Mesenchymal stem cell (in vitro differentiated cells and primary cell): Measurements from ENCODE around the gene CCAR1.
"Not testable (repeated sequence)": the region's sequence is repeated elsewhere in the genome, so short reads cannot be mapped to it uniquely, and the experiment has no call there.

Experiments used
- DNase-seq: peaks from one replicate; pipeline ENCODE4 v3.0.0-alpha.2; 2013
- H2AFZ ChIP-seq: one replicate; pipeline ENCODE4 v1.6.1; 2013; ENCODE audit warnings: low read depth, mild to moderate bottlenecking, control low read depth, inconsistent platforms, low read length, moderate library complexity
- H2AK5ac ChIP-seq: 2 replicates; pipeline ENCODE4 v1.6.1; 2013; ENCODE audit warnings: low read length, moderate library complexity, mild to moderate bottlenecking, inconsistent platforms; ENCODE audit not compliant: severe bottlenecking
- H2BK120ac ChIP-seq: one replicate; pipeline ENCODE4 v1.6.1; 2013; ENCODE audit warnings: low read depth, mild to moderate bottlenecking, inconsistent platforms, low read length, moderate library complexity
- H2BK12ac ChIP-seq, 2 experiments: one replicate each; pipeline ENCODE4 v1.6.1; 2013; ENCODE audit warnings: inconsistent platforms in 2 of 2, low read length in 2 of 2, mild to moderate bottlenecking in 2 of 2, moderate library complexity in 2 of 2, control low read depth in 1 of 2
- H2BK15ac ChIP-seq: one replicate; pipeline ENCODE4 v1.6.1; 2013; ENCODE audit warnings: mild to moderate bottlenecking, low read depth, inconsistent platforms; ENCODE audit not compliant: poor library complexity, severe bottlenecking
- H2BK5ac ChIP-seq: 2 replicates; pipeline ENCODE4 v1.6.1; 2013; ENCODE audit warnings: low read depth, mild to moderate bottlenecking, low read length, control low read depth, inconsistent platforms; ENCODE audit not compliant: poor library complexity, severe bottlenecking
- H3K14ac ChIP-seq, 2 experiments: one replicate each; pipeline ENCODE4 v1.6.1; 2013; ENCODE audit warnings: inconsistent platforms in 2 of 2, low read length in 2 of 2, control low read depth in 1 of 2, mild to moderate bottlenecking in 1 of 2, moderate library complexity in 1 of 2
- H3K18ac ChIP-seq, 2 experiments: one replicate each; pipeline ENCODE4 v1.6.1; 2013; ENCODE audit warnings: inconsistent platforms in 2 of 2, low read length in 2 of 2, control low read depth in 1 of 2, low read depth in 1 of 2, mild to moderate bottlenecking in 1 of 2
- H3K23ac ChIP-seq, 2 experiments: one replicate each; pipeline ENCODE4 v1.6.1; 2013; ENCODE audit warnings: inconsistent platforms in 2 of 2, low read length in 2 of 2, mild to moderate bottlenecking in 2 of 2, moderate library complexity in 2 of 2, control low read depth in 1 of 2
- H3K27ac ChIP-seq: 2 replicates; pipeline ENCODE4 v1.5.1; 2013; ENCODE audit warnings: mild to moderate bottlenecking, moderate library complexity, low read length, control low read depth, inconsistent platforms; ENCODE audit not compliant: poor library complexity, severe bottlenecking
- H3K27me3 ChIP-seq, 2 experiments: 2 replicates each; pipeline versions ENCODE4 v1.6.1 to v1.7.0; 2013; ENCODE audit warnings: low read length in 2 of 2, mild to moderate bottlenecking in 2 of 2, moderate library complexity in 2 of 2, control low read depth in 1 of 2, inconsistent platforms in 1 of 2; ENCODE audit not compliant: control insufficient read depth in 1 of 2, insufficient read depth in 1 of 2
- H3K36me3 ChIP-seq, 2 experiments: 2 replicates each; pipeline versions ENCODE4 v1.6.1 to v1.7.0; 2013; ENCODE audit warnings: low read length in 2 of 2, control low read depth in 1 of 2, inconsistent platforms in 1 of 2, low read depth in 1 of 2, mild to moderate bottlenecking in 1 of 2; ENCODE audit not compliant: insufficient read depth in 2 of 2, control insufficient read depth in 1 of 2
- H3K4ac ChIP-seq, 2 experiments: one replicate each; pipeline ENCODE4 v1.6.1; 2013; ENCODE audit warnings: inconsistent platforms in 2 of 2, low read length in 2 of 2, mild to moderate bottlenecking in 2 of 2, moderate library complexity in 2 of 2, control low read depth in 1 of 2, low read depth in 1 of 2
- H3K4me1 ChIP-seq: 2 replicates; pipeline ENCODE4 v1.6.1; 2013; ENCODE audit warnings: low read depth, low read length, control low read depth; ENCODE audit not compliant: control insufficient read depth, insufficient read depth
- H3K4me2 ChIP-seq: 2 replicates; pipeline ENCODE4 v1.6.1; 2013; ENCODE audit warnings: low read length, mild to moderate bottlenecking, inconsistent platforms; ENCODE audit not compliant: poor library complexity, severe bottlenecking
- H3K4me3 ChIP-seq, 2 experiments: 2 replicates each; pipeline versions ENCODE4 v1.5.1 to v1.7.0; 2013; ENCODE audit warnings: low read length in 2 of 2, mild to moderate bottlenecking in 2 of 2, control low read depth in 1 of 2, low read depth in 1 of 2; ENCODE audit not compliant: insufficient read depth in 1 of 2
- H3K79me1 ChIP-seq: replicated peaks from 2 replicates; pipeline ENCODE4 v1.6.1; 2013; ENCODE audit warnings: mild to moderate bottlenecking, control low read depth, low read length, inconsistent platforms; ENCODE audit not compliant: poor library complexity, severe bottlenecking
- H3K9ac ChIP-seq: 2 replicates; pipeline ENCODE4 v1.7.0; 2013; ENCODE audit warnings: mild to moderate bottlenecking, low read length, moderate library complexity
- H3K9me3 ChIP-seq: 2 replicates; pipeline ENCODE4 v1.7.0; 2013; ENCODE audit warnings: mild to moderate bottlenecking, low read length; ENCODE audit not compliant: control insufficient read depth
- H4K8ac ChIP-seq: one replicate; pipeline ENCODE4 v1.6.1; 2013; ENCODE audit warnings: inconsistent platforms, mild to moderate bottlenecking, low read length, moderate library complexity
- H4K91ac ChIP-seq: one replicate; pipeline ENCODE4 v1.6.1; 2013; ENCODE audit warnings: mild to moderate bottlenecking, low read length, inconsistent platforms
- WGBS: methylation state at CpG from one replicate; pipeline ENCODE4 v1.1.7; 2013; ENCODE audit warnings: mixed read lengths; 5-methylcytosine and 5-hydroxymethylcytosine counted together

CCAR1 gene

DNA sequence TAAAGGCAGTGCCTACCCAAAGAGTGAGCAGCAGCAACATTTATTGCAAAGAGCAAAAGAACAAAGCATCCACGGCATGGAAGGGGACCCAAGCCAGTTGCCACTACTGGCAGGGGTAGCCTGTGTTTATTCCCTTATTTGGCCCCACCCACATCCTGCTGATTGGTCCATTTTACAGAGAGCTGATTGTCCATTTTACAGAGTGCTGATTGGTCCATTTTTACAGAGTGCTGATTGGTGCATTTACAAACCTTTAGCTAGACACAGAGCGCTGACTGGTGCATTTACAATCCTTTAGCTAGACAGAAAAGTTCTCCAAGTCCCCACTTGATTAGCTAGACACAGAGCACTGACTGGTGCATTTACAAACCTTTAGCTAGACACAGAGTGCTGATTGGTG lies 101.6 kb downstream of the CCAR1 start:
- not testable (repeated sequence) for H4K91ac ChIP-seq, H3K9ac ChIP-seq, H4K8ac ChIP-seq, H3K23ac ChIP-seq, H3K4ac ChIP-seq, H3K27ac ChIP-seq, H2AFZ ChIP-seq, H3K4me3 ChIP-seq, H2BK5ac ChIP-seq, H3K4me2 ChIP-seq, H2BK12ac ChIP-seq, H2AK5ac ChIP-seq, H3K4me1 ChIP-seq, H3K9me3 ChIP-seq, H3K14ac ChIP-seq, H2BK15ac ChIP-seq, H3K79me1 ChIP-seq, H3K18ac ChIP-seq, H3K36me3 ChIP-seq, DNase-seq, H2BK120ac ChIP-seq
- 98% methylated on average over 2 of the region's 2 CpGs for WGBS
- peaks cover 3 to 14% of the 10 kb centered on the region in 2 experiments for H3K27me3 ChIP-seq

DNA sequence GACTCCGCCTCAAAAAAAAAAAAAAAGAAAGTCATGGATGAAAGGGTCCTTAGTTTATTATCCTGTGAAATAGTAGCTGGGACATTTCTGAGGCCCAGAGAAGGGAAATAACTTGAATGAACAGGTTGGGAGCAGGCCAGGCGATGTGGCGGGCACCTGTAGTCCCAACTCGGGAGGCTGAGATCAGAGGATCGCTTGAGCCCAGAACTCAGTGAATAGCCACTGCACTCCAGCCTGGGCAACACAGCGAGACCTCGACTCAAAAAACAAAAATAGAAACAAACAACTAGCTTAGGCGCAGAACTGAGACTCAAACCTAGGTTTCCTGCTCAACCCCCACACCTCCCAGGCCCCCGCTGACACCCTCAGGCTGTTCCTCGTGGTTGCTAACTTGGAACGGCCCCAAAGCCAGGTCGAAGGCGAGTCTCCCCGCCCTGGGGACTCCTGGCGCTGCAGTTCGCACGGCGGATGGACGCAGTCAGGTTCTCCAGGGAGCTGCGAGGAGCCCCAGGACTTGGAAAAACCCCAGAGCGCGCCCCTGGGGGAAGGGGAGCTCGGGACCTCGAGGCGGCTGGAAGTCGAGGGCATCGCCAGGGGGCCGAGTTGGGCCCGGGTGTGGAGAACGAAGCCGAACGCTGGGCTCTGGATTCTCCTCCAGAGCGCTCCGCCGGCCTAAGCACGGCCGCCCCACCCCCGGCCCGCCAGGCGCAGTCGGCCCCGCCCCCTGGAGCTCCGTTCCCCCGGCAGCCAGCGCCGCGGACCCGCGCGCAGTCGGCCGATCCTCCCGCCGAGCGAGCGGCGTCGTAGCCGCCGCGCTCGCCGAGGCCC lies 105.9 kb downstream of the CCAR1 start, which contains the start of gene STOX1:
Gene STOX1, plus strand, starts transcription at position 768 of the 828 bp plus-strand sequence. CDS start 93 bp downstream, outside the sequence.
- no peaks in the 10 kb centered on the region for H3K79me1 ChIP-seq
- H3K4me3 ChIP-seq = peak within 1 kb of the TSS; percentile 59 to 78
- no peak within 1 kb of the TSS for H2AK5ac ChIP-seq
- no peak within 1 kb of the TSS for H3K4ac ChIP-seq
- peak within 1 kb of the TSS in 1 of 2 experiments; percentile 60 for H3K14ac ChIP-seq
- no peak within 1 kb of the TSS for H3K27ac ChIP-seq
- peak within 1 kb of the TSS; percentile 71 for H3K9ac ChIP-seq
- peaks cover 11% of the 10 kb centered on the region for H3K4me1 ChIP-seq
- peak within 1 kb of the TSS in 1 of 2 experiments; percentile 72 for H3K23ac ChIP-seq
- no peak within 1 kb of the TSS for H2BK5ac ChIP-seq
- H3K27me3 ChIP-seq = peaks cover 20 to 41% of the 10 kb centered on the region in 2 experiments
- H3K36me3 ChIP-seq = no peaks in the 10 kb centered on the region
- H3K9me3 ChIP-seq = no peaks in the 10 kb centered on the region
- no peak within 1 kb of the TSS for H4K8ac ChIP-seq
- DNase-seq = peak; percentile 73
- H3K18ac ChIP-seq = peak within 1 kb of the TSS in 1 of 2 experiments; percentile 62
- peak within 1 kb of the TSS; percentile 99 for H3K4me2 ChIP-seq
- no peak within 1 kb of the TSS for H2BK120ac ChIP-seq
- no peak within 1 kb of the TSS for H4K91ac ChIP-seq
- peak within 1 kb of the TSS; percentile 88 for H2AFZ ChIP-seq
- WGBS = 14% methylated on average over 30 of the region's 63 CpGs
- peak within 1 kb of the TSS; percentile 78 for H2BK15ac ChIP-seq
- H2BK12ac ChIP-seq = no peak within 1 kb of the TSS

- not testable (repeated sequence) for H2AK5ac ChIP-seq, H2BK120ac ChIP-seq, DNase-seq, H4K91ac ChIP-seq, H3K9me3 ChIP-seq, H4K8ac ChIP-seq, H3K79me1 ChIP-seq, H3K18ac ChIP-seq, H3K23ac ChIP-seq, H3K9ac ChIP-seq, H3K14ac ChIP-seq, H3K36me3 ChIP-seq, H2BK12ac ChIP-seq, H3K27ac ChIP-seq, H3K4ac ChIP-seq, H2AFZ ChIP-seq, H2BK15ac ChIP-seq, H2BK5ac ChIP-seq
- WGBS = 0% methylated on average over 2 of the region's 58 CpGs
- peaks cover 12% of the 10 kb centered on the region for H3K4me1 ChIP-seq
- peak overlapping the region; percentile 99 for H3K4me2 ChIP-seq
- peaks cover 20 to 43% of the 10 kb centered on the region in 2 experiments for H3K27me3 ChIP-seq
- H3K4me3 ChIP-seq = peak overlapping the region in 1 of 2 experiments; percentile 59
Observed at GRCh38 chr10:68827592-68827959, 106.5 kb downstream of the CCAR1 start.

GRCh38 chr10:68828083-68828601 lies 107.1 kb downstream of the CCAR1 start:
- H3K14ac ChIP-seq, H3K9me3 ChIP-seq, H3K36me3 ChIP-seq, H3K9ac ChIP-seq, H2BK5ac ChIP-seq, H2BK120ac ChIP-seq, H2BK15ac ChIP-seq, H3K18ac ChIP-seq, H3K79me1 ChIP-seq, H3K27ac ChIP-seq, H2BK12ac ChIP-seq, H2AK5ac ChIP-seq, H3K4ac ChIP-seq, H4K8ac ChIP-seq, H4K91ac ChIP-seq: not testable (repeated sequence)
- Histone ChIP-seq H3K23ac (peak overlapping the region in 1 of 2 experiments; percentile 32), H2AFZ (peak overlapping the region; percentile 24), H3K27me3 (peaks cover 20 to 43% of the 10 kb centered on the region in 2 experiments), H3K4me3 (peak overlapping the region; percentile 45 to 61), H3K4me1 (peaks cover 12% of the 10 kb centered on the region), H3K4me2 (peak overlapping the region; percentile 96)
- DNase-seq = peak; percentile 1
- under 1% methylated on average over 27 of the region's 59 CpGs for WGBS
